H1 (cell line): ENCODE data around the gene CLDN8.

ENCODE experiments used
- CHD1 ChIP-seq: IDR thresholded peaks from 2 replicates; pipeline ENCODE4 v1.6.1; 2012; ENCODE audit warnings: low read depth, low read length, improper control_type of control experiment
- CTCF ChIP-seq, 3 experiments: IDR thresholded peaks; 1 replicate in 2 of 3; 2 replicates in 1 of 3; pipeline versions ENCODE4 v1.5.1 to v1.6.1; 2011; ENCODE audit warnings: low read length in 3 of 3, mild to moderate bottlenecking in 3 of 3, inconsistent platforms in 2 of 3, low read depth in 1 of 3, moderate library complexity in 1 of 3; ENCODE audit not compliant: insufficient read depth in 1 of 3; ENCODE audit errors: control extremely low read depth in 1 of 3
- EP300 ChIP-seq, 2 experiments: IDR thresholded peaks; 1 replicate in 1 of 2; 2 replicates in 1 of 2; pipeline ENCODE4 v1.6.1; 2011 to 2012; ENCODE audit warnings: low read depth in 2 of 2, low read length in 2 of 2, mild to moderate bottlenecking in 2 of 2, borderline replicate concordance in 1 of 2, inconsistent platforms in 1 of 2, moderate library complexity in 1 of 2
- EZH2 ChIP-seq: fragments of 200-600 bp; sonication (generic); IDR thresholded peaks from 2 replicates; pipeline ENCODE4 v1.7.1; 2012; ENCODE audit warnings: low read depth, mild to moderate bottlenecking, moderate library complexity, low read length, inconsistent platforms; ENCODE audit not compliant: severe bottlenecking
- GTF2F1 ChIP-seq: IDR thresholded peaks from 2 replicates; pipeline ENCODE4 v1.6.1; 2012; ENCODE audit warnings: low read depth, low read length, improper control_type of control experiment, borderline replicate concordance
- POLR2A ChIP-seq, 2 experiments: IDR thresholded peaks; 1 replicate in 1 of 2; 2 replicates in 1 of 2; pipeline ENCODE4 v1.6.1; 2011; ENCODE audit warnings: low read depth in 2 of 2, low read length in 2 of 2, mild to moderate bottlenecking in 2 of 2; ENCODE audit errors: control extremely low read depth in 1 of 2
- POLR2AphosphoS5 ChIP-seq: IDR thresholded peaks from 2 replicates; pipeline ENCODE4 v1.6.1; 2011; ENCODE audit warnings: low read depth, low read length
- RBBP5 ChIP-seq: IDR thresholded peaks from 2 replicates; pipeline ENCODE4 v1.7.1; 2012; ENCODE audit warnings: low read depth, mild to moderate bottlenecking, inconsistent platforms, low read length, moderate library complexity, borderline replicate concordance
- RFX5 ChIP-seq: IDR thresholded peaks from 2 replicates; pipeline ENCODE4 v1.6.1; 2011; ENCODE audit warnings: low read depth, low read length, improper control_type of control experiment, borderline replicate concordance
- RXRA ChIP-seq: IDR thresholded peaks from 2 replicates; pipeline ENCODE4 v1.6.1; 2011; ENCODE audit warnings: low read depth, mild to moderate bottlenecking, low read length, moderate library complexity; ENCODE audit not compliant: insufficient read depth
- SIN3A ChIP-seq, 2 experiments: IDR thresholded peaks in 1 of 2; conservative IDR thresholded peaks in 1 of 2; 2 replicates each; pipeline ENCODE4 v1.6.1; 2011 to 2012; ENCODE audit warnings: low read length in 2 of 2, improper control_type of control experiment in 1 of 2, low read depth in 1 of 2, mild to moderate bottlenecking in 1 of 2
- TCF12 ChIP-seq: IDR thresholded peaks from 2 replicates; pipeline ENCODE4 v1.6.1; 2011; ENCODE audit warnings: low read depth, mild to moderate bottlenecking, low read length
- ZNF274 ChIP-seq: IDR thresholded peaks from 2 replicates; pipeline ENCODE4 v1.7.0; 2012; ENCODE audit warnings: low read length, borderline replicate concordance; ENCODE audit errors: extremely low read depth

- no peak for TF ChIP-seq CTCF (IDR thresholded peaks at IDR 0.05; ENCODE audit: control extremely low read depth in 1 of 3, insufficient read depth in 1 of 3, low read depth in 1 of 3, low read length in 3 of 3)
- no peak for TF ChIP-seq EP300 (IDR thresholded peaks at IDR 0.05; ENCODE audit: borderline replicate concordance in 1 of 2, low read depth in 2 of 2, low read length in 2 of 2)
- no peak for TF ChIP-seq POLR2AphosphoS5
- no peak for TF ChIP-seq EZH2
- no peak for TF ChIP-seq TCF12
- TF ChIP-seq POLR2A (IDR thresholded peaks at IDR 0.05; ENCODE audit: control extremely low read depth in 1 of 2, low read depth in 2 of 2, low read length in 2 of 2), result no peak
- TF ChIP-seq ZNF274, result no peak
- no peak for TF ChIP-seq SIN3A (conservative IDR thresholded peaks at IDR 0.05 in 1 of 2, IDR thresholded peaks at IDR 0.05 in 1 of 2; ENCODE audit: low read depth in 1 of 2, low read length in 2 of 2)
- no peak for TF ChIP-seq GTF2F1
- TF ChIP-seq RFX5, result no peak
- TF ChIP-seq RBBP5, result no peak
- TF ChIP-seq CHD1, result no peak
- TF ChIP-seq RXRA, result no peak
Observed at GRCh38 chr21:30238168-30238567, 22.3 kb upstream of the CLDN8 start.
